ENCODE results near the gene CA5A. TPM values are rescaled to one million over a fixed set of nuclear protein-coding genes. Genes with fewer than 3 reads are reported as not detected.

Gene CA5A
- total RNA-seq, 1 experiment from 2014 or later, result not detected

DNA sequence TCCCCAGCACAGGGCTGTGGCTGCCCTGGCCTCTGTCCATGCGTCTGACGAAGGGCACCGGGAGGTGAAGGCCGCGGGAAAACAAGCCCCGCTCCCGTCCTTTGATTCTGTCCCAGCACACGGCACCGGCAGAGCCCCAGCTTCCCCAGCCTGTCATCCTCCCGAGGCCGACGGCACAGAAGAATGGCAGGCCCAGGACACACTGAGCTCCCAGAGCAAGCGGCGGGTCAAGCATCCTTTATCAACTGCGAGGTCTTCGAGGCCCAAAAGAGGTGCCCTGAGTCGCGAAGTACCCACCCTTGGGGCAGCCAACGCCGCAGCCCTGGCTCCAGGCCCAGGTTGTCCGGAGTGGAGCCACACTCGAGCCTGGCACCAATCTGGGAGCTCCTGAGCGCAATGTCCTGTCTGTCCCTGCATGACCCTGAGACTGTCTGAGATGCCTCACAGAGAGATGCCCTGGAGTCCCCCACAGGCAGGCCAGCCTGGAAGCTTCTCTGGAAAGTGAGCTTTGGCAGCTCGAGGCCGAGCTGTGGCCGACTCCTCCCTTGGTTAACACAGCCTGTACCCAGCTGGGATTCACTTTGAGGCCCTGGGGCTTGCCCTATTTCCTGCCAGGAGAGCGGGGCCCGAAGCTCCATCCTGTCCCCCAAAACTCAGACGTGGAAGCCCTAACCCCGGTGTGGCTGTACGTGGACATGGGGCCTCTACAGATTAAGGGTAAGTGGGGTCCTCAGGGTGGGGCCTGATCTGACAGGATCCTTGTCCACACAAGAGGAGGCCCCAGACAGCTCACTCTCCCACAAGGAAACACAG, 90.3 kb downstream of the CA5A start:
- no peaks in the 10 kb centered on the region for H3K9me3 ChIP-seq (ENCODE audit: control insufficient read depth in 1 of 2, insufficient read depth in 1 of 2, low read depth in 1 of 2, low read length in 2 of 2)
- no peak overlapping the region for H3K9ac ChIP-seq (ENCODE audit: low read length)
- no peak overlapping the region for H3K4me3 ChIP-seq (replicated peaks in 1 of 2; ENCODE audit: low read depth in 1 of 2, low read length in 2 of 2)
- no peak overlapping the region for H3K4me2 ChIP-seq (ENCODE audit: low read length)
- RAD21 ChIA-PET (ENCODE audit: low non-redundant PET in 1 of 2, low total read pairs in 2 of 2, uncharacterized antibody in 2 of 2, unreplicated experiment in 2 of 2), result no interaction called here
- ATAC-seq (no peak), DNase-seq (ENCODE audit: low read depth, low spot score) (no peak)
- H3K9me2 ChIP-seq (ENCODE audit: insufficient read depth), result no peaks in the 10 kb centered on the region
- H2AFZ ChIP-seq (ENCODE audit: low read depth, low read length, poor library complexity, severe bottlenecking), result no peak overlapping the region
- peaks cover 29% of the 10 kb centered on the region; the same call in 1 of the 2 replicates for H4K20me1 ChIP-seq (ENCODE audit: insufficient read depth)
- peaks cover 24 to 94% of the 10 kb centered on the region in 2 experiments for H3K36me3 ChIP-seq (ENCODE audit: control insufficient read depth in 1 of 2, insufficient read depth in 2 of 2, low read length in 2 of 2)
- POLR2A ChIA-PET, result no interaction called here
- intact Hi-C loops (cut with micrococcal nuclease), result no loop called here
- no peaks in the 10 kb centered on the region for H3K27me3 ChIP-seq (ENCODE audit: insufficient read depth, low read length)
- no TSS peak for BruUV-seq (replicated peaks)
- no peaks in the 10 kb centered on the region for H3K4me1 ChIP-seq (ENCODE audit: control insufficient read depth in 1 of 2, insufficient read depth in 2 of 2, low read length in 2 of 2)
- CTCF ChIA-PET, result no interaction called here
- H3K79me2 ChIP-seq (ENCODE audit: insufficient read depth, low read length), result peaks cover 100% of the 10 kb centered on the region
- H3K27ac ChIP-seq (ENCODE audit: low read depth, low read length), result peak overlapping the region; percentile 8; the same call in 1 of the 2 replicates
- TF ChIP-seq, protein P1, sequence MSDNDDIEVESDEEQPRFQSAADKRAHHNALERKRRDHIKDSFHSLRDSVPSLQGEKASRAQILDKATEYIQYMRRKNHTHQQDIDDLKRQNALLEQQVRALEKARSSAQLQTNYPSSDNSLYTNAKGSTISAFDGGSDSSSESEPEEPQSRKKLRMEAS (IDR thresholded peaks at IDR 0.05), result no peak
- TF ChIP-seq ZNF274 (IDR thresholded peaks at IDR 0.05; ENCODE audit: low read depth, low read length) (no peak), SIN3A (IDR thresholded peaks at IDR 0.05; ENCODE audit: low read depth) (no peak), SP1 (IDR thresholded peaks at IDR 0.05; ENCODE audit: low read depth) (no peak), ELF1 (IDR thresholded peaks at IDR 0.05; ENCODE audit: borderline replicate concordance, low read depth) (no peak), JUND (IDR thresholded peaks at IDR 0.05) (no peak), SRF (IDR thresholded peaks at IDR 0.05; ENCODE audit: low read depth) (no peak), TCF7L2 (IDR thresholded peaks at IDR 0.05; ENCODE audit: borderline replicate concordance, extremely low read depth, insufficient read depth, insufficient read length) (no peak), YY1 (IDR thresholded peaks at IDR 0.05; ENCODE audit: extremely low read depth, insufficient replicate concordance, low read depth, low read length) (no peak), FOSL1 (IDR thresholded peaks at IDR 0.05; ENCODE audit: low read depth) (no peak), ZBTB33 (IDR thresholded peaks at IDR 0.05; ENCODE audit: extremely low read depth, insufficient replicate concordance, low read length) (no peak), CEBPB (IDR thresholded peaks at IDR 0.05; ENCODE audit: low read depth) (no peak), EZH2 (IDR thresholded peaks at IDR 0.05) (no peak), ZFX (IDR thresholded peaks at IDR 0.05) (no peak), EZH2phosphoT487 (IDR thresholded peaks at IDR 0.05; ENCODE audit: borderline replicate concordance) (no peak), POLR2A (IDR thresholded peaks at IDR 0.05; ENCODE audit: borderline replicate concordance, extremely low read depth, insufficient read depth, insufficient read length) (no peak), POLR2AphosphoS5 (IDR thresholded peaks at IDR 0.05; ENCODE audit: low read depth, low read length) (no peak; the same call in 1 of the 2 replicates), EGR1 (IDR thresholded peaks at IDR 0.05; ENCODE audit: low read depth) (no peak)
- TF ChIP-seq, protein P2, sequence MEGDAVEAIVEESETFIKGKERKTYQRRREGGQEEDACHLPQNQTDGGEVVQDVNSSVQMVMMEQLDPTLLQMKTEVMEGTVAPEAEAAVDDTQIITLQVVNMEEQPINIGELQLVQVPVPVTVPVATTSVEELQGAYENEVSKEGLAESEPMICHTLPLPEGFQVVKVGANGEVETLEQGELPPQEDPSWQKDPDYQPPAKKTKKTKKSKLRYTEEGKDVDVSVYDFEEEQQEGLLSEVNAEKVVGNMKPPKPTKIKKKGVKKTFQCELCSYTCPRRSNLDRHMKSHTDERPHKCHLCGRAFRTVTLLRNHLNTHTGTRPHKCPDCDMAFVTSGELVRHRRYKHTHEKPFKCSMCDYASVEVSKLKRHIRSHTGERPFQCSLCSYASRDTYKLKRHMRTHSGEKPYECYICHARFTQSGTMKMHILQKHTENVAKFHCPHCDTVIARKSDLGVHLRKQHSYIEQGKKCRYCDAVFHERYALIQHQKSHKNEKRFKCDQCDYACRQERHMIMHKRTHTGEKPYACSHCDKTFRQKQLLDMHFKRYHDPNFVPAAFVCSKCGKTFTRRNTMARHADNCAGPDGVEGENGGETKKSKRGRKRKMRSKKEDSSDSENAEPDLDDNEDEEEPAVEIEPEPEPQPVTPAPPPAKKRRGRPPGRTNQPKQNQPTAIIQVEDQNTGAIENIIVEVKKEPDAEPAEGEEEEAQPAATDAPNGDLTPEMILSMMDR (IDR thresholded peaks at IDR 0.05 in 2 of 3, conservative IDR thresholded peaks at IDR 0.05 in 1 of 3; ENCODE audit: borderline replicate concordance in 1 of 3, insufficient read depth in 1 of 3, low read depth in 2 of 3, low read length in 2 of 3), result no peak
- TF ChIP-seq, protein P3, sequence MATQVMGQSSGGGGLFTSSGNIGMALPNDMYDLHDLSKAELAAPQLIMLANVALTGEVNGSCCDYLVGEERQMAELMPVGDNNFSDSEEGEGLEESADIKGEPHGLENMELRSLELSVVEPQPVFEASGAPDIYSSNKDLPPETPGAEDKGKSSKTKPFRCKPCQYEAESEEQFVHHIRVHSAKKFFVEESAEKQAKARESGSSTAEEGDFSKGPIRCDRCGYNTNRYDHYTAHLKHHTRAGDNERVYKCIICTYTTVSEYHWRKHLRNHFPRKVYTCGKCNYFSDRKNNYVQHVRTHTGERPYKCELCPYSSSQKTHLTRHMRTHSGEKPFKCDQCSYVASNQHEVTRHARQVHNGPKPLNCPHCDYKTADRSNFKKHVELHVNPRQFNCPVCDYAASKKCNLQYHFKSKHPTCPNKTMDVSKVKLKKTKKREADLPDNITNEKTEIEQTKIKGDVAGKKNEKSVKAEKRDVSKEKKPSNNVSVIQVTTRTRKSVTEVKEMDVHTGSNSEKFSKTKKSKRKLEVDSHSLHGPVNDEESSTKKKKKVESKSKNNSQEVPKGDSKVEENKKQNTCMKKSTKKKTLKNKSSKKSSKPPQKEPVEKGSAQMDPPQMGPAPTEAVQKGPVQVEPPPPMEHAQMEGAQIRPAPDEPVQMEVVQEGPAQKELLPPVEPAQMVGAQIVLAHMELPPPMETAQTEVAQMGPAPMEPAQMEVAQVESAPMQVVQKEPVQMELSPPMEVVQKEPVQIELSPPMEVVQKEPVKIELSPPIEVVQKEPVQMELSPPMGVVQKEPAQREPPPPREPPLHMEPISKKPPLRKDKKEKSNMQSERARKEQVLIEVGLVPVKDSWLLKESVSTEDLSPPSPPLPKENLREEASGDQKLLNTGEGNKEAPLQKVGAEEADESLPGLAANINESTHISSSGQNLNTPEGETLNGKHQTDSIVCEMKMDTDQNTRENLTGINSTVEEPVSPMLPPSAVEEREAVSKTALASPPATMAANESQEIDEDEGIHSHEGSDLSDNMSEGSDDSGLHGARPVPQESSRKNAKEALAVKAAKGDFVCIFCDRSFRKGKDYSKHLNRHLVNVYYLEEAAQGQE (IDR thresholded peaks at IDR 0.05; ENCODE audit: low read depth), result no peak
